ENCODE measurements around the gene OFD1. TPM values are rescaled to one million over a fixed set of nuclear protein-coding genes. Genes with fewer than 3 reads are reported as not detected.
A peak's percentile ranks its signal among the peaks of the same experiment; 100 is the strongest.

OFD1 gene
- total RNA-seq, 1 experiment from 2014 or later, result 14.4 TPM

GRCh38 chrX:13776387-13776786 is 41.8 kb downstream of the OFD1 start:
- Histone ChIP-seq H3K4me1 (ENCODE audit: insufficient read depth, low read length) (0 out of 2 replicates have a peak, but pooled peaks cover 5% of the 10 kb centered on the region), H3K9me3 (ENCODE audit: low read length) (no peaks in the 10 kb centered on the region), H3K79me2 (ENCODE audit: low read length) (no peaks in the 10 kb centered on the region), H4K20me1 (ENCODE audit: low read length) (no peaks in the 10 kb centered on the region), H3K9me2 (replicated peaks; ENCODE audit: low read length) (no peaks in the 10 kb centered on the region), H3F3A (ENCODE audit: low read length, unreplicated experiment) (no peaks in the 10 kb centered on the region), H3K27ac (ENCODE audit: low read length) (no peak overlapping the region), H3K4me3 (ENCODE audit: low read length) (no peak overlapping the region), H3K4me2 (ENCODE audit: low read length) (no peak overlapping the region), H2AFZ (ENCODE audit: low read length) (no peak overlapping the region), H3K27me3 (ENCODE audit: low read length) (no peaks in the 10 kb centered on the region), H3K9ac (ENCODE audit: low read length) (no peak overlapping the region), H3K36me3 (ENCODE audit: low read depth, low read length) (no peaks in the 10 kb centered on the region; the same call in 1 of the 2 replicates)
- POLR2A ChIA-PET (ENCODE audit: unreplicated experiment), result no interaction called here
- DNase-seq (no peak), ATAC-seq (no peak)
- intact Hi-C loops (cut with micrococcal nuclease), result no loop called here
- no TSS peak for BruUV-seq (replicated peaks)
- CTCF ChIA-PET, result no interaction called here
- no peak for TF ChIP-seq CTCF (conservative IDR thresholded peaks at IDR 0.05; ENCODE audit: low read depth, low read length)

- DNase-seq (peak; percentile 50), ATAC-seq (peak; percentile 68)
- Histone ChIP-seq H3K9me3 (ENCODE audit: low read length) (no peaks in the 10 kb centered on the region), H3F3A (ENCODE audit: low read length, unreplicated experiment) (no peaks in the 10 kb centered on the region), H3K36me3 (ENCODE audit: low read depth, low read length) (no peaks in the 10 kb centered on the region; the same call in 1 of the 2 replicates), H3K4me3 (ENCODE audit: low read length) (no peak overlapping the region), H3K4me2 (ENCODE audit: low read length) (no peak overlapping the region), H3K9ac (ENCODE audit: low read length) (no peak overlapping the region), H4K20me1 (ENCODE audit: low read length) (no peaks in the 10 kb centered on the region), H3K4me1 (ENCODE audit: insufficient read depth, low read length) (0 out of 2 replicates have a peak, but pooled peaks cover 5% of the 10 kb centered on the region), H2AFZ (ENCODE audit: low read length) (no peak overlapping the region), H3K9me2 (replicated peaks; ENCODE audit: low read length) (no peaks in the 10 kb centered on the region), H3K27ac (ENCODE audit: low read length) (no peak overlapping the region), H3K27me3 (ENCODE audit: low read length) (no peaks in the 10 kb centered on the region), H3K79me2 (ENCODE audit: low read length) (no peaks in the 10 kb centered on the region)
- intact Hi-C loops (cut with micrococcal nuclease), result no loop called here
- CTCF ChIA-PET, result no interaction called here
- POLR2A ChIA-PET (ENCODE audit: unreplicated experiment), result interaction anchor here (0.6 kb wide), 1 partner anchor 120 kb away, joined by 4 read pairs; no protein-coding TSS in a partner anchor
- BruUV-seq (replicated peaks), result no TSS peak
- TF ChIP-seq EZH2 (IDR thresholded peaks at IDR 0.05; ENCODE audit: low read length, unreplicated experiment), result no peak
- TF ChIP-seq EZH2phosphoT487 (IDR thresholded peaks at IDR 0.05; ENCODE audit: borderline replicate concordance, low read length), result no peak
- TF ChIP-seq CTCF (conservative IDR thresholded peaks at IDR 0.05; ENCODE audit: low read depth, low read length), result peak; percentile 34; the same call in 1 of the 2 replicates
Observed at GRCh38 chrX:13778916-13779315, 44.4 kb downstream of the OFD1 start.

- no peak overlapping the region for H2AFZ ChIP-seq (ENCODE audit: low read length)
- intact Hi-C loops (cut with micrococcal nuclease), result no loop called here
- 0 out of 2 replicates have a peak, but pooled peaks cover 5% of the 10 kb centered on the region for H3K4me1 ChIP-seq (ENCODE audit: insufficient read depth, low read length)
- CTCF ChIA-PET, result no interaction called here
- DNase-seq (no peak), ATAC-seq (no peak)
- H4K20me1 ChIP-seq (ENCODE audit: low read length), result no peaks in the 10 kb centered on the region
- H3K36me3 ChIP-seq (ENCODE audit: low read depth, low read length), result no peaks in the 10 kb centered on the region
- H3K27ac ChIP-seq (ENCODE audit: low read length), result no peak overlapping the region
- no peaks in the 10 kb centered on the region for H3K79me2 ChIP-seq (ENCODE audit: low read length)
- no peak overlapping the region for H3K9ac ChIP-seq (ENCODE audit: low read length)
- no peak overlapping the region for H3K4me2 ChIP-seq (ENCODE audit: low read length)
- H3K9me2 ChIP-seq (replicated peaks; ENCODE audit: low read length), result no peaks in the 10 kb centered on the region
- H3K9me3 ChIP-seq (ENCODE audit: low read length), result no peaks in the 10 kb centered on the region
- BruUV-seq (replicated peaks), result no TSS peak
- H3K4me3 ChIP-seq (ENCODE audit: low read length), result no peak overlapping the region
- H3F3A ChIP-seq (ENCODE audit: low read length, unreplicated experiment), result no peaks in the 10 kb centered on the region
- TF ChIP-seq EZH2phosphoT487 (IDR thresholded peaks at IDR 0.05; ENCODE audit: borderline replicate concordance, low read length) (no peak), CTCF (conservative IDR thresholded peaks at IDR 0.05; ENCODE audit: low read depth, low read length) (no peak), EZH2 (IDR thresholded peaks at IDR 0.05; ENCODE audit: low read length, unreplicated experiment) (no peak)
- no peaks in the 10 kb centered on the region for H3K27me3 ChIP-seq (ENCODE audit: low read length)
- POLR2A ChIA-PET (ENCODE audit: unreplicated experiment), result no interaction called here
Observed at GRCh38 chrX:13780868-13781427, 46.4 kb downstream of the OFD1 start.

All from PC-3 (cell line).